Esophagus squamous epithelium (tissue), 5 donors: ENCODE measurements around the gene CATSPER1. TPM values are rescaled to one million over a fixed set of nuclear protein-coding genes. Genes with fewer than 3 reads are reported as not detected.

Experiments used
- DNase-seq: peaks from one replicate; lab custom pipeline; 2025; lab: John Stamatoyannopoulos, UW
- H3K27ac ChIP-seq, 4 donors: fragments of 200-600 bp; sonication (generic); one replicate each; pipeline ENCODE4 v1.5.1; 2016 to 2019; ENCODE audit warnings: mild to moderate bottlenecking in 1 of 4
- H3K27me3 ChIP-seq, 4 donors: fragments of 200-600 bp; sonication (generic); 1 replicate in 3 of 4; 2 replicates in 1 of 4; pipeline versions ENCODE4 v1.5.1 to v1.6.0; 2017 to 2021; ENCODE audit warnings: antibody characterized with exemption in 1 of 4
- H3K36me3 ChIP-seq, 3 donors: fragments of 200-600 bp; sonication (generic); one replicate each; pipeline ENCODE4 v1.5.1; 2016 to 2019
- H3K4me1 ChIP-seq, 3 donors: fragments of 200-600 bp; sonication (generic); one replicate each; pipeline ENCODE4 v1.5.1; 2017 to 2019
- H3K4me3 ChIP-seq, 4 donors: fragments of 200-600 bp; sonication (generic); 1 replicate in 3 of 4; 2 replicates in 1 of 4; pipeline ENCODE4 v1.5.1; 2016 to 2019; ENCODE audit warnings: mild to moderate bottlenecking in 2 of 4, moderate library complexity in 1 of 4
- H3K9me3 ChIP-seq, 3 donors: fragments of 200-600 bp; sonication (generic); one replicate each; pipeline ENCODE4 v1.5.1; 2016 to 2019
- CTCF ChIP-seq, 6 experiments: fragments of 450-650 bp in 4 of 6; fragments of 200-600 bp in 2 of 6; sonication (generic) in 2 of 6; IDR thresholded peaks; one replicate each; pipeline ENCODE4 v1.5.1; 2016 to 2019; ENCODE audit warnings: antibody characterized with exemption in 6 of 6, mild to moderate bottlenecking in 4 of 6, moderate library complexity in 4 of 6
- POLR2A ChIP-seq, 4 donors: fragments of 450-650 bp; IDR thresholded peaks; one replicate each; pipeline ENCODE4 v1.6.1; 2017; ENCODE audit warnings: antibody characterized with exemption in 4 of 4, mild to moderate bottlenecking in 4 of 4, moderate library complexity in 3 of 4
- WGBS, 2 donors: methylation state at CpG; one replicate each; pipeline ENCODE4 v1.1.5; 2018; 5-methylcytosine and 5-hydroxymethylcytosine counted together
- intact Hi-C: fragments of 100-400 bp; cut with DNase I; formaldehyde crosslinking; loops from one replicate; pipeline ENCODE4 v1.15.0; 2022
- total RNA-seq, 4 donors: library from RNA; depleted of rRNA; stranded (reverse); fragments of >200 nt; gene quantifications; one replicate each; pipeline ENCODE4 v1.1.0, GENCODE V29; 2016
- donor health status: DM: yes; HTN: yes; CAD: no.

The CATSPER1 gene
- total RNA-seq, 4 donors from 2014 or later, result not detected

GRCh38 chr11:66068154-66068821, 42.0 kb upstream of the CATSPER1 start:
- H3K4me1 ChIP-seq, result peaks cover 23 to 51% (median 30%) of the 10 kb centered on the region in 3 donors
- H3K4me3 ChIP-seq, result no peak overlapping the region
- DNase-seq, result no peak
- peak overlapping the region; percentile 91 to 97 (median 95) for H3K27ac ChIP-seq
- intact Hi-C loops, result no loop called here
- no peaks in the 10 kb centered on the region for H3K27me3 ChIP-seq
- TF ChIP-seq CTCF (IDR thresholded peaks at IDR 0.05) (peak; percentile 78 to 93 (median 87)), POLR2A (IDR thresholded peaks at IDR 0.05) (no peak)
- H3K36me3 ChIP-seq, result peaks cover 0 to 66% (median 16%) of the 10 kb centered on the region in 3 donors
- WGBS, 2 donors, result 50 to 53% methylated on average over 11 to 14 of the region's 17 CpGs
- no peaks in the 10 kb centered on the region for H3K9me3 ChIP-seq

DNA sequence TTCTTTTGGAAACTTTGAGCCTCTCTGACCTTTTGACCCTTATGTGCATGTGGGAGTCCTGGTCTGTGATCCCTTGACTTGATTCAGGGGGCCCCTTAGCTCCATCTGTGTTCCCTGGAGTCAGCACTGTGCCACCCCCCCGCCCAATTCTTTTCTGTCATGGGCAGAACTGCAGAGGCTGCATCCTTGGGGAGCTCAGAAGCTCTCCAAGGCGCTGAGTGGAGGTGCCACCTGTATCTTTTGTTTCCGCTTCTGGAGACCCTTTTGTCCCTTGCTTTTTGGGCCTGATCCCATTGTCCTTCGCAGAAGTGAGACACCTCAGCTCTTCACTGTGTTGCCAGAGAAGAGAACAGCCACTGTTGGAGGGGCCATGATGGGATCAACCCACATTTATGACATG, 41.4 kb upstream of the CATSPER1 start:
- Histone ChIP-seq H3K4me3 (no peak overlapping the region), H3K27ac (peak overlapping the region in 2 of 4 donors; percentile 93 to 97), H3K36me3 (peaks cover 6 to 66% (median 20%) of the 10 kb centered on the region in 3 donors), H3K9me3 (no peaks in the 10 kb centered on the region), H3K4me1 (peaks cover 23 to 45% (median 30%) of the 10 kb centered on the region in 3 donors), H3K27me3 (no peaks in the 10 kb centered on the region)
- WGBS, 2 donors, result 100% methylated on average over 3 of the region's 4 CpGs
- TF ChIP-seq CTCF (IDR thresholded peaks at IDR 0.05) (no peak), POLR2A (IDR thresholded peaks at IDR 0.05) (no peak)
- intact Hi-C loops, result no loop called here
- no peak for DNase-seq

GRCh38 chr11:66066751-66067150, 40.5 kb upstream of the CATSPER1 start:
- peaks cover 19 to 36% (median 25%) of the 10 kb centered on the region in 3 donors for H3K4me1 ChIP-seq
- H3K9me3 ChIP-seq, result no peaks in the 10 kb centered on the region
- H3K36me3 ChIP-seq, result peaks cover 8 to 73% (median 23%) of the 10 kb centered on the region in 3 donors
- TF ChIP-seq POLR2A (IDR thresholded peaks at IDR 0.05) (no peak), CTCF (IDR thresholded peaks at IDR 0.05) (no peak)
- intact Hi-C loops, result no loop called here
- DNase-seq, result no peak
- WGBS, 2 donors, result 72 to 81% methylated on average over 3 of the region's 3 CpGs
- H3K4me3 ChIP-seq, result no peak overlapping the region
- H3K27me3 ChIP-seq, result no peaks in the 10 kb centered on the region
- H3K27ac ChIP-seq, result no peak overlapping the region

GRCh38 chr11:66064571-66064970, 38.3 kb upstream of the CATSPER1 start:
- 83 to 100% methylated on average over 1 of the region's 1 CpG for WGBS, 2 donors
- no peak for DNase-seq
- no peaks in the 10 kb centered on the region for H3K9me3 ChIP-seq
- peaks cover 29 to 95% (median 42%) of the 10 kb centered on the region in 3 donors for H3K36me3 ChIP-seq
- peaks cover 13 to 23% (median 13%) of the 10 kb centered on the region in 3 donors for H3K4me1 ChIP-seq
- no peaks in the 10 kb centered on the region for H3K27me3 ChIP-seq
- intact Hi-C loops, result no loop called here
- no peak overlapping the region for H3K4me3 ChIP-seq
- TF ChIP-seq CTCF (IDR thresholded peaks at IDR 0.05) (no peak), POLR2A (IDR thresholded peaks at IDR 0.05) (no peak)
- no peak overlapping the region for H3K27ac ChIP-seq

DNA sequence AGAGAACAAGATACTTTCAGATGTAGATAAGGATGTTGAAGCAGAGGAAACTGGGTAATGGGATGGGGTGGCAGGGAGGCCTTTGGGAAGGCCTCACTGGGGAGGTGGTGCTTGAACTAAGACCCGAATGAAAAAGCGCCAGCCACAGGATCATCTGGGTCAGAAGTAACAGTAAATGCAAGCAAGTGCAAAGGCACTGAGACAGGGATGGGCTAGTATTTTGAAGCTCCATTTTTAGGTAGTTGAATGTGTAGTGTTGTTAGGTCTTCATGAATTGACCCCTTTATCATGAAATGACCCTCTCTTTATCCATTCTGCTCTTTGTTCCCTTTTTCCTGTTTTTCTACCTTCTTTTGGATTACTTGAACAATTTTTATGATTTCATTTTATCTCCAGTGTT, 37.6 kb upstream of the CATSPER1 start:
- Histone ChIP-seq H3K36me3 (peaks cover 36 to 100% (median 49%) of the 10 kb centered on the region in 3 donors), H3K27ac (no peak overlapping the region), H3K9me3 (no peaks in the 10 kb centered on the region), H3K4me3 (no peak overlapping the region), H3K4me1 (peaks cover 6 to 16% (median 7%) of the 10 kb centered on the region in 3 donors), H3K27me3 (no peaks in the 10 kb centered on the region)
- WGBS, 2 donors, result 87 to 100% methylated on average over 2 of the region's 2 CpGs
- TF ChIP-seq POLR2A (IDR thresholded peaks at IDR 0.05) (no peak), CTCF (IDR thresholded peaks at IDR 0.05) (no peak)
- DNase-seq, result no peak
- intact Hi-C loops, result no loop called here
